Measurements from ENCODE around the gene RPAIN. TPM values are rescaled to one million over a fixed set of nuclear protein-coding genes. Genes with fewer than 3 reads are reported as not detected.

The RPAIN gene
- total and polyA plus RNA-seq, 10 of the 15 experiments (the other 5 are each of a cell fraction or from before 2014, with no cell fraction given): 45.8 to 109 (median 70.5) TPM

GRCh38 chr17:5419356-5419958 is 525 bp upstream of the RPAIN start, which contains the start of gene NUP88 (continued):
- TF ChIP-seq MLLT1 (IDR thresholded peaks at IDR 0.05) (no peak), POLR2A (IDR thresholded peaks at IDR 0.05; ENCODE audit: low read depth, low read length) (peak; percentile 95), SRF (IDR thresholded peaks at IDR 0.05; ENCODE audit: low read depth in 2 of 2, low read length in 2 of 2) (no peak), POLR2AphosphoS2 (IDR thresholded peaks at IDR 0.05; ENCODE audit: low read depth, low read length) (peak; percentile 78; the same call in 1 of the 2 replicates), CHD4 (IDR thresholded peaks at IDR 0.05) (no peak), YY1 (IDR thresholded peaks at IDR 0.05; ENCODE audit: low read depth, low read length) (peak; percentile 97), NBN (IDR thresholded peaks at IDR 0.05) (0 out of 2 replicates have a peak, but pooled peaks have one; percentile 41), CBX3 (IDR thresholded peaks at IDR 0.05; ENCODE audit: borderline replicate concordance, low read depth) (no peak), PAX5 (IDR thresholded peaks at IDR 0.05; ENCODE audit: borderline replicate concordance, low read depth, low read length) (peak; percentile 9; the same call in 1 of the 2 replicates), CEBPB (IDR thresholded peaks at IDR 0.05; ENCODE audit: borderline replicate concordance in 1 of 2, low read depth in 2 of 2, low read length in 2 of 2) (no peak), STAT1 (conservative IDR thresholded peaks at IDR 0.05) (no peak), MXI1 (IDR thresholded peaks at IDR 0.05; ENCODE audit: low read depth, low read length) (no peak), ZNF24 (IDR thresholded peaks at IDR 0.05) (no peak), BMI1 (IDR thresholded peaks at IDR 0.05; ENCODE audit: borderline replicate concordance) (no peak), MTA3 (IDR thresholded peaks at IDR 0.05; ENCODE audit: borderline replicate concordance, low read length) (no peak), E2F4 (IDR thresholded peaks at IDR 0.05; ENCODE audit: low read depth, low read length) (peak; percentile 82), JUNB (IDR thresholded peaks at IDR 0.05) (no peak), CREB1 (IDR thresholded peaks at IDR 0.05; ENCODE audit: low read depth) (peak; percentile 41; the same call in 1 of the 2 replicates), CBFB (IDR thresholded peaks at IDR 0.05; ENCODE audit: low read depth) (no peak), NR2F1 (conservative IDR thresholded peaks at IDR 0.05) (peak; percentile 46), DPF2 (IDR thresholded peaks at IDR 0.05) (no peak)
- TF ChIP-seq, protein P1, sequence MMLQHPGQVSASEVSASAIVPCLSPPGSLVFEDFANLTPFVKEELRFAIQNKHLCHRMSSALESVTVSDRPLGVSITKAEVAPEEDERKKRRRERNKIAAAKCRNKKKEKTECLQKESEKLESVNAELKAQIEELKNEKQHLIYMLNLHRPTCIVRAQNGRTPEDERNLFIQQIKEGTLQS (IDR thresholded peaks at IDR 0.05; ENCODE audit: borderline replicate concordance, extremely low read depth, low read depth, low read length): no peak
- TF ChIP-seq, protein P2, sequence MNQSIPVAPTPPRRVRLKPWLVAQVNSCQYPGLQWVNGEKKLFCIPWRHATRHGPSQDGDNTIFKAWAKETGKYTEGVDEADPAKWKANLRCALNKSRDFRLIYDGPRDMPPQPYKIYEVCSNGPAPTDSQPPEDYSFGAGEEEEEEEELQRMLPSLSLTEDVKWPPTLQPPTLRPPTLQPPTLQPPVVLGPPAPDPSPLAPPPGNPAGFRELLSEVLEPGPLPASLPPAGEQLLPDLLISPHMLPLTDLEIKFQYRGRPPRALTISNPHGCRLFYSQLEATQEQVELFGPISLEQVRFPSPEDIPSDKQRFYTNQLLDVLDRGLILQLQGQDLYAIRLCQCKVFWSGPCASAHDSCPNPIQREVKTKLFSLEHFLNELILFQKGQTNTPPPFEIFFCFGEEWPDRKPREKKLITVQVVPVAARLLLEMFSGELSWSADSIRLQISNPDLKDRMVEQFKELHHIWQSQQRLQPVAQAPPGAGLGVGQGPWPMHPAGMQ (IDR thresholded peaks at IDR 0.05; ENCODE audit: borderline replicate concordance): no peak
- TF ChIP-seq, protein P3, sequence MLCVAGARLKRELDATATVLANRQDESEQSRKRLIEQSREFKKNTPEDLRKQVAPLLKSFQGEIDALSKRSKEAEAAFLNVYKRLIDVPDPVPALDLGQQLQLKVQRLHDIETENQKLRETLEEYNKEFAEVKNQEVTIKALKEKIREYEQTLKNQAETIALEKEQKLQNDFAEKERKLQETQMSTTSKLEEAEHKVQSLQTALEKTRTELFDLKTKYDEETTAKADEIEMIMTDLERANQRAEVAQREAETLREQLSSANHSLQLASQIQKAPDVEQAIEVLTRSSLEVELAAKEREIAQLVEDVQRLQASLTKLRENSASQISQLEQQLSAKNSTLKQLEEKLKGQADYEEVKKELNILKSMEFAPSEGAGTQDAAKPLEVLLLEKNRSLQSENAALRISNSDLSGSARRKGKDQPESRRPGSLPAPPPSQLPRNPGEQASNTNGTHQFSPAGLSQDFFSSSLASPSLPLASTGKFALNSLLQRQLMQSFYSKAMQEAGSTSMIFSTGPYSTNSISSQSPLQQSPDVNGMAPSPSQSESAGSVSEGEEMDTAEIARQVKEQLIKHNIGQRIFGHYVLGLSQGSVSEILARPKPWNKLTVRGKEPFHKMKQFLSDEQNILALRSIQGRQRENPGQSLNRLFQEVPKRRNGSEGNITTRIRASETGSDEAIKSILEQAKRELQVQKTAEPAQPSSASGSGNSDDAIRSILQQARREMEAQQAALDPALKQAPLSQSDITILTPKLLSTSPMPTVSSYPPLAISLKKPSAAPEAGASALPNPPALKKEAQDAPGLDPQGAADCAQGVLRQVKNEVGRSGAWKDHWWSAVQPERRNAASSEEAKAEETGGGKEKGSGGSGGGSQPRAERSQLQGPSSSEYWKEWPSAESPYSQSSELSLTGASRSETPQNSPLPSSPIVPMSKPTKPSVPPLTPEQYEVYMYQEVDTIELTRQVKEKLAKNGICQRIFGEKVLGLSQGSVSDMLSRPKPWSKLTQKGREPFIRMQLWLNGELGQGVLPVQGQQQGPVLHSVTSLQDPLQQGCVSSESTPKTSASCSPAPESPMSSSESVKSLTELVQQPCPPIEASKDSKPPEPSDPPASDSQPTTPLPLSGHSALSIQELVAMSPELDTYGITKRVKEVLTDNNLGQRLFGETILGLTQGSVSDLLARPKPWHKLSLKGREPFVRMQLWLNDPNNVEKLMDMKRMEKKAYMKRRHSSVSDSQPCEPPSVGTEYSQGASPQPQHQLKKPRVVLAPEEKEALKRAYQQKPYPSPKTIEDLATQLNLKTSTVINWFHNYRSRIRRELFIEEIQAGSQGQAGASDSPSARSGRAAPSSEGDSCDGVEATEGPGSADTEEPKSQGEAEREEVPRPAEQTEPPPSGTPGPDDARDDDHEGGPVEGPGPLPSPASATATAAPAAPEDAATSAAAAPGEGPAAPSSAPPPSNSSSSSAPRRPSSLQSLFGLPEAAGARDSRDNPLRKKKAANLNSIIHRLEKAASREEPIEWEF (IDR thresholded peaks at IDR 0.05; ENCODE audit: insufficient replicate concordance, low read depth, low read length): no peak
